ENCODE measurements around the gene MYO9B.
"Not testable (repeated sequence)": the region's sequence is repeated elsewhere in the genome, so short reads cannot be mapped to it uniquely, and the experiment has no call there.

Gene MYO9B

DNA sequence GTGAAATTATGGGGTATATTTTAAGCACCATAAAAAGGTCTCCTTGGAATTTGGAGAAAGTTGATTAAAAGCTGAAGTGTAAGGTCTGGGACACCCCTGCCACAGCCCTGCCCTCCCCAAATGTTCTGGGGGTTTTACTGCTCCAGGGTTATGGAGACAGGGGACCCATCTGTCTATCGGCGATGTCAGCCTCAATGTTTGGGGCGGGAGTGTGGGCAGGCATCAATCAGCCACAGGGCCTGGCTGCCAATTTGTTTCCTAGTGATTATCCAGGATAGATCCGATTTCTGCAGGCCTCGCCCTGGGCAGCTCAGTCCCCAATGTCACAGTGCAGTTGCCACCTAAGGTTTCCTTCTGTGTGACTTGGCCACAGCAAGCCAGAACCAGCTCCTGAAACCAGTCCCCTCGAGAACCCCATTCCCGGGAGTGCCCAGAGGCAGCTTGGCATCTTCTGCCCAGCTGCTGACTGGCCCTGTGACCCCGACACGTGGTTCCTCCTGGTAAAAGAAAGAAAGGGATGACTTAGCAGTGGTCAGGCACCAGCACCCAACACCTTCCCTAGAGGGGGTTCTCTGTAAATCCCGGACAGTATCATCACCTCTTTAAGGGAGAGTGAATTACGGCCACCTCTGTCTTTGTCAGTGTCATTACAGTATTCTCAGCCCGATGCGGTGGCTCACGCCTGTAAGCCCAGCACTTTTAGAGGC is 41.6 kb downstream of the MYO9B start:
- DNase-seq (ENCODE audit: low spot score) = no peak

DNA sequence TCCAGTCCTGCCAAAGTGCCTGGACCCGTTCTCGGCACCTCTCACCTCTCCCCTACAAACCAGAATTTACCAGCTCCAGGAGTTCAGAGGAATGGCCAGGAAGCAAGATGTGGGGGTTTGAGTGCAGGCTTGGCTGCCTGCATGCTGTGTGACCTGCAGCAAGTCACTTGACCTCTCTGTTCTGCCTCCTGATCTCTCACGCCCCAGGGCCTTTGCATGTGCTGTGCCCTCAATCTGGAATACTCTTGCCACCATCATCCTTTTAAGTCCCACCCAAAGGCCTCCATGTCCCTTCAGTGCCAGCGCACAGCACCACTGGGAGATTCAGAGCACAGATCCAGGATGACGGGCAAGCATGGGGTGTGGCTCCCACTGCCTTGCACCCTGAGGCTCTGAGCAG is 43.4 kb downstream of the MYO9B start:
- DNase-seq (ENCODE audit: low spot score) = no peak

DNA sequence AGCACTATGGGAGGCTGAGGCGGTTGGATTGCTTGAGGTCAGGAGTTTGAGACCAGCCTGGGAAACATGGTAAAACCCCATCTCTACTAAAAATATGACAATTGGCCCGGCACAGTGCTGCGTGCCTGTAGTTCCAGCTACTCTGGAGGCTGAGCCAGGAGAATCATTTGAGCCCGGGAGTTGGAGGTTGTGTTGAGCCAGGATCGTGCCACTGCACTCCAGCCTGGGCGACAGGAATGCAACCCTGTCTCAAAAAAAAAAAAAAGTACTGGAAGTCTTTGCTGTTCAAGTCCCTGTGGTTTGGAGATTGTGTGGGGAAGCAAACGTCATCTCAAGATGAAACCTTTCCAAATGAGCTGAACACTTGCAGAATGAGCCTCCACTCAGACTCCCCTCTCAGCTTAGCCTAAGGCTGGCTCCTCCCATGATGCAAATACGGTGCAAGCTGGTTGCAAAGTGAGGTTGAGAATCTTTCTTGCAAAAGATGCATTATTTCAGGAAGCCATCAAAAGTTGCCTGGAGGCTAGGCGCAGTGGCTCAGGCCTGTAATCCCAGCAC is 46.2 kb downstream of the MYO9B start:
- no peak for DNase-seq (ENCODE audit: low spot score)

DNA sequence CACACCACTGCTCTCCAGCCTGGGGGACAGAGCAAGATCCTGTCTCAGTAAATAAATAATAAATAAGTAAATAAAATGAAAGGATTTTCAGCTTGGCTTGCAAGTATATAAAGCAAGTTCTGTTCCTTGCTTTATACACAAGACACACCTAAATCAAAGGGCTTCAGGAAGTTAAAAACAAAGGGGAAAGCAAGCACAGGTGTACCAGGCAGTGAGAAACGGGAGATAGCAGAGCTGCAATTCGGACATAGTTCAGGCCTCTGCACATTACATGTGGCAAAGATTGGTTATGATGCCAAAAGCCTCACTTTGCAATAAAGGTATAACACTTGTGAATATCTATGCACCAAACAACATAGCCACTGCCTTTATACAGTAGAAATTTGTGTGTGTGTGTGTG is 47.5 kb downstream of the MYO9B start:
- no peak for DNase-seq (ENCODE audit: low spot score)

DNA sequence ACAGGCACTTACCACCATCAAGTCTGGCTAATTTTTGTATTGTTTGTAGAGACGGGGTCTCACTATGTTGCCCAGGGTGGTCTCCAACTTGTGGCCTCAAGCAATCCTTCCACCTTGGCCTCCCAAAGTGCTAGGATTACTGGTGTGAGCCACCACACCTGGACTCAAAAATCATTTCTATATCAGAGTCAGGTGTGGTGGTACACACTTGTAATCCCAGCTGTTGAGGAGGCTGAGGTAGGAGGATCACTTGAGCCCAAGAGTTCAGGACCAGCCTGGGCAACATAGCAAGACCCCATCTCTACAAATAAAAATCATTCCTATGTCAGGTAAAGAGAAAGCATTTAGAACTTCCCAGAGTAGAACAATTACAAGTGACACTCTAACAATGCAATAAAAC is 48.4 kb downstream of the MYO9B start:
- no peak for DNase-seq (ENCODE audit: low spot score)

DNA sequence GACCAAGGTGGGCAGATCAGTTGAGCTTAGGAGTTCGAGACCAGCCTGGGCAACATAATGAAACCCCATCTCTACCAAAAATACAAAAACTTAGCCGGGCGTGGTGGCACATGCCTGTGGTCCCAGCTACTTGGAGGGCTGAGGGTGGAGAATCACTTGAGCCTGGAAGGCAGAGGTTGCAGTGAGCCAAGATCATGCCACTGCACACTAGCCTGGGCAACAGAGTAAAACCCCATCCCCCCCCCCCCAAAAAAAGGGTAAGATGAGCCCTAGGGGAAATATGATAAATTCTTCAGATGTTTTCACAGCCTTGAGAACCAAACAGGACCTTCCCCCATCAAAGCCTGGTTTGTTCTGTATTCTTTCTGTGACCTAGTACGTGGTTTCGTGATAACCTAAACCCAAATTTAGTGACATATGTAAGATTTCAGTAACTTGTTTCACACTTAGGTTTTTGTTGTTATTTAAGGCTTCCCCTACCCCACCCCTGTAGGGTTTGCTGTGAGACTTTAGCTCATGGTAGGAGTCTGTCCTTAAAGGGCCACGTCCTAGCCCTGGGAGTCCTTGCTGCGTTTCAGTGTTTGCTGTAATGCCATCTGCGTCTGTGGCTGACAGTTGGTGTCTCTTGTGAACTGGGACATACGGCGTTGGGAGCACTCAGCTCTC is 49.6 kb downstream of the MYO9B start:
- no peak for DNase-seq (ENCODE audit: low spot score)

DNA sequence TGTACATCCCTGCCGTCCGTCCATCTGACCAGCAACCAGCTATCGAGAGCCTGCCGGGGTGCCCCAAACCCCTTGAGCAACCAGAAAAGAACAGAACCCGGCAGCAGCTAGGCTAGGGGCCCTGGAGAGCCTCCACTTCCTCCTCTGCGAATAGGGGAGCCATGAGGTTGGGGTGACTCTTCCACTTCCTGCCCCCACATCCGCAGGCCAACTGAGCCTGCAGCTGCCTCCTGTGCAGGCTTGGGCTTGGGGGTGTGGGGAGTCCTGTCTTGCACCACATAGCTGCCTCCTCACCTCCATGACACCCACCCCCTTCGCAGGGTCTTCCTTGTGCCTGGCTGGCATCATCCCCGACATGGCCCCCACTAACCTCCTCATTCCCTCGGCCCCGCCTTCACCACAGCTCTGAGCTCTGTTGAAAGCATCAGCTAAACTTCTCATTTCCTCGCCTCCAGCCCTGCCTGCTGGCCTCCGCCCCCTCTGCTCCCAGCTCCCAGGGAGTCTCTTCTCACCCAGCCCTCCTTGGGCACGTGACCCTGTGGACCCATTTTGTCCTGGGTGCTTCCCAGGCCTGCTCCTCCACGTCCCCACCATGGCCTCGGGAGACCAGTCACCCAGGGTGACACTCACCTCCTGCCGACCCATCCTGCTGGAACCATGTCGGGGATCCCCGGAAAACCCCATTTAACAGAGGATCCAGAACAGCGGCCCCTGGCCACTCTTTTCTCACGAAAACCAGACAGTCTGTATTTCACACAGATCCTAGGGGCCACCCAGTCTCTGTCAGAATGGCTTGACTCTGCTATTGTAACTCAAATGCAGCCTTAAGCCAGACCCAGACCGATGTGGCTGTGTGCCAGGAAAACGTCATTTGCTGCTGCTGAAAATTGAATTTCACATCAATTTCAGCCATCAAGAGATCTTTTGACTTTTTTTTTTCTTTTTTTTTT is 50.4 kb downstream of the MYO9B start:
- no peak for DNase-seq (ENCODE audit: low spot score)

DNA sequence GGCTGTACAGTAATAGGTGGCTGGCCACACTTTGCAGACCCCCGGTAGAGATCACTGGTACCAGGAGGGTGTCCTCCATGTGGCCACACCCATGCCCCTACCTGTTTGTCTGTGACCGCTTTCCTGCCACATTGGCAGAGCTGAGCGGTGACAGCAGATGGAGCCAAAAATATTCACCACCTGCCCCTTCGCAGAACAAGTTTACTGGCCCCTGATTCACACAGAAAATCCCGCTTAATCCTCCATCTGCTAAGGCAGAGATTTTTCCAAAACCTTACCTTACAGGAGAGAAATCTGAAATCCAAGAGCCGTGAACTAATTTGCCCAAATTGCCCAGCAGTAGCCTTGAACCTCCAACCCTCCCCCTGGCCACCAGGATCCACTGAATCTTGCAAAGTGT is 52.1 kb downstream of the MYO9B start:
- DNase-seq (ENCODE audit: low spot score) = no peak

DNA sequence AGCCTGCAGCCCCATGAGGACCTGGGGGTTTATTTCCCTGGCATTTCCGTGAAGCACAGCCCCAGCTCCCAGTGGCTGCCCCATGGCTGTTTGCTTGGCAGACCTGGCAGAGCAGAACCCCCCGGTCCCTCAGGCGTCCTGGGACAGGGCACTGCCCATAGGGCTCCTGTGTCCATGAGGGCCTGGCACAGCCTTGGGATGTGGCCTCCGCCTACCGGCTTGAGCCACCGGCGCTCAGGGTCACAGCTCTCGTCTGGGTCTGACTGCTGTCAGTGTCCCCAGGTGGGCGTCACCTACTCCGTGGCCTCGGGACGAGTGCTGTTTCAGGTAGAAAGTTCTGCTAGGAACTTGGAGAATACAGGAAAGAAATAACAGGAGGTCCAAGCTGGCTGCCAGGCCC is 52.8 kb downstream of the MYO9B start:
- DNase-seq (ENCODE audit: low spot score) = no peak

DNA sequence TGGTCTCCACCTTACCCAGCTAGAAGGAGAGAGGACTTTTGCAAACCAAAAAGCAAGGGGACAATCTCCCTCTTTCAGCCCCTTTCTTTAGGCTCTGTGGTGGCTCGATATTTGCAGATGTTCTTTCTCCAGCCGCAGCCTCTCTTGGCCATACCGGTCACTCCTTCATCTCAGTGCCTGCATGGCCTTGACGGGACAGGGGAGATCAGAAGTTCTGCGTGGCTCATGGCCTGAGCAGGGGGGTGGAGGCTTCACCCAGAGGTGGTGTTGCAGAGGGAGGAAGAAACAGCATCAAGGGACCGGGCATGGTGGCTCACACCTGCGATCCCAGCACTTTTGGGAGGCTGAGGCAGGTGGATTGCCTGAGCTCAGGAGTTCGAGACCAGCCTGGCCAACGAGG is 53.2 kb downstream of the MYO9B start:
- no peak for DNase-seq (ENCODE audit: low spot score)

DNA sequence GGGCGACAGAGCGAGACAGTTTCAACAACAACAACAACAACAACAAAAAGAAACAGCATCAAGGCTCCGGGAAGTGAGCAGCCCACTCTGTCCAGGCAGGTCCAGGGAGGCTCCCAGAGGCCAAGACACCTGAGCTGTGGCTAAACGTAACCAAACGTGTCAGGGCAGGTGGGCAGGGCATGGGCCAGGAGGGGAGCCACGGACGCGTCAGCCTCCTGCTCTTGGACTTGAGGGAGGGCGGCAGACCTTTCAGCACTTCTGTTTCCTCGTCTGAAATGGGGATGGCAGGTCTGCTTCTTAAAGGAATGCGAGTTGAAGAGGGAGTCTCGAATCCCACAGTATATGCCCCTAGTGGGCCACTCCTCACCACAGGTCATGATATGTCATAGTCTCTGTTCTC is 53.8 kb downstream of the MYO9B start:
- no peak for DNase-seq (ENCODE audit: low spot score)

DNA sequence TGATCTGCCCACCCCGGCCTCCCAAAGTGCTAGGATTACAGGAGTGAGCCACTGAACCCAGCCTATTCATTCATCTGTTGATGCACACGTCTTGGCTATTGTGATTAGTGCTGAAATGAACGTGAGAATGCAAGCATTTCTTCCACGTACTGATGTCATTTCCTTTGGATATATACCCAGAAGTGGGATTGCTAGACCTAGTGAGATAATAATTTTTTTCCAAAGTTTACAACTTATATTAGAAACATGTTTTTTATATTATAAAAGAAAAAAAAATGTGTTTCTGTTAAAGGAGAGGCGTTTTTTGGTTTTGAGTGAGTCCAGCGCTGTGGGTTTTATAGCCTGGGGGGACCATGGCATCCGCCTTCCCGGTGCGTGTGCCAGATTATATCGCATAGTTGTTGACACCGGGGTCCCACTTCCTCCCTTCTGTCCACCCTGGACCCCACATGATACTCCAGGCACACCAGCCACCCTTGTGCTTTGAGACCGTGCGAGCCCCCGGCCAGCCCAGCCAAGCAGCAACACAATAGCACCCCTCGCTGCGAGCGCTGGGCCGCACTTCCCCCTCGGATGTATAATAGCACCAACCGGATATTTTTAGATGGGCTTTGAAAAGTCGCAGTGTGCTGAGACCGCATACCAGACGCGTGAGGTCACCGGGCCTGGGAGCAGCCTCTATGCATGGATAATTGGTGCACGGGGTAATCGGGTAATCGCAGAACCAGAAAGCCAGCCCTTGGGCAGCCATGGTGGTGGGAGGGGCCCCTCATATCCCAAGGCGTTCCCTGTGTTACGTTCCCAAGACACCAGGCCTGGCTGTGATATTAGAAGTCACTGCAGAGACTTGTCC is 59.6 kb downstream of the MYO9B start:
- DNase-seq (ENCODE audit: low spot score) = peak; percentile 96

DNA sequence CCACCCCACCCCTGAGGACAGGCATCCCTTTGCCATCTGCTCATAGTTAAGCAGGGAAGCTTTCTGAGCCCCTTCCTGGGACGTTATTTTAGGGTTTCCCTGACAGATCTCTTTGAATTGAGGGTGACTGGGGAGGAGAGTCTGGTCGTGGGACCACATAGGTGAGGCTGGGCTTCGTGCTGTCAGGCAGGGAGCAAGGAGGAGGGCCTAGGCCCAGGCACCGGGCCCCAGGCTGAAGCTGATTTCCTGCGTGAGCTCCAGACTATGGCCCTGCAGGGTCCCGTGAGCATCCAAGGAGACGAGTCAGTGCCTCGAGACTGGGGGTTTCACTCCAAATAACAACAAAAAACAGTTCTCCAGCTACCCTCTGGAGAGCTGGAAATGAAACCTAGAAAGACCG is 60.4 kb downstream of the MYO9B start:
- DNase-seq (ENCODE audit: low spot score) = no peak

DNA sequence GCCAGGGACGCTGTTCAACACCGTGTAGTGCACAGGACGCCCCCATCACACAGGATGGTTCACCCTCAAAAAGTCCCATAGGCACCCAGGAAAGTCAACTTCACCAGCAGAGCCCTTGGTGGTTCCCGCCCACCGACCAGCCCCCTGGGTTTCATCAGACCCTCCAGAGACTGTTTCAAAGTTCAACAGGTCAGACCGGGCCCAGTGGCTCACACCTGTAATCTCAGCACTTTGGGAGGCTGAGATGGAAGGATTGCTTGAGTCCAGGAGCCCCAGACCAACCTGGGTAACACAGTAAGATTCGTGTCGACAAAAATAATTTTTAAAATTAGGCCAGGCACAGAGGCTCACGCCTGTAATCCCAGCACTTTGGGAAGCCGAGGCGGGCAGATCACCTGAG is 61.0 kb downstream of the MYO9B start:
- no peak for DNase-seq (ENCODE audit: low spot score)

DNA sequence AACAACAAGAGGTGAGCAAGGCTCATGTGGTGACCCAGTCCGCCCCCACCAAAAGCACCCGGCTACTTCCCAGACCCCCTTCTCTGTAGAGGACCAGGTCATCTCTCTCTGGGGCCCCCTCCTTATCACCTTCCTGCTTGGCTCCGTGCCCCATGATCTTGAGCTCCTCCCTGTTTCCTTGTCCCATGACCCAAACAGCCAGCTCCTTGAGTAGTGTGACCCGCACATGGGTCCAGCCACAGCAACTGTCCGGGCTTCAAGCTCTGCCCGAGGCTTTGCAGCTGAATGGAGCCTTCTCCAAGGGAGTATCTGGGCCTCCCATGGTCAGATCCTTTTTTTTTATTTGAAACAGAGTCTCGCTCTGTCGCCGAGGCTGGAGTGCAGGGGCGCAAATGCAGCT is 61.8 kb downstream of the MYO9B start:
- no peak for DNase-seq (ENCODE audit: low spot score)

DNA sequence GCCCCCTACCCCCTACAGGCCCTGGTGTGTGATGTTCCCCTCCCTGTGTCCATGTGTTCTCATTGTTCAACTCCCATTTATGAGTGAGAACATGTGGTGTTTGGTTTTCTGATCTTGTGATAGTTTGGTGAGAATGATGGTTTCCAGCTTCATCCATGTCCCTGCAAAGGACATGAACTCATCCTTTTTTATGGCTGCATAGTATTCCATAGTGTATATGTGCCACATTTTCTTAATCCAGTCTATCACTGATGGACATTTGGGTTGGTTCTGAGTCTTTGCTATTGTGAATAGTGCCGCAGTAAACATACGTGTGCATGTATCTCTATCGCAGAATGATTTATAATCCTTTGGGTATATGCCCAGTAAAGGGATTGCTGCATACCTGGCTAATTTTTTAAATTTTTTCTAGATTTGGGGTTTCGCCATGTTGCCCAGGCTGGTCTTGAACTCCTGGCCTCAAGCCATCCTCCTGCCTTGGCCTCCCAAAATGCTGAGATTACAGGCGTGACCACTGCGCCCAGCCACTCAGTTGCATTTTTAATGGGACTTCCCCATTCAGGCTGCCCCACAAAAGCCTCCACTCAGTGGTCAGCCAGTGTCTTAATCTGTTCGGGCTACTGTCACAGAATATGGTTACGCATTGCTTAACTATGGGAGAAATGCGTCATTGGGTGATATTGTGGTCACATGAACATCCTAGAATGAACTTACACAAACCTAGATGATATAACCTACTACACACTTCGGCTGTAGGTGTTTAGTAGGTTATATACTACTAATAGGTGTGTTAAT is 62.7 kb downstream of the MYO9B start:
- DNase-seq (ENCODE audit: low spot score) = not testable (repeated sequence)

DNA sequence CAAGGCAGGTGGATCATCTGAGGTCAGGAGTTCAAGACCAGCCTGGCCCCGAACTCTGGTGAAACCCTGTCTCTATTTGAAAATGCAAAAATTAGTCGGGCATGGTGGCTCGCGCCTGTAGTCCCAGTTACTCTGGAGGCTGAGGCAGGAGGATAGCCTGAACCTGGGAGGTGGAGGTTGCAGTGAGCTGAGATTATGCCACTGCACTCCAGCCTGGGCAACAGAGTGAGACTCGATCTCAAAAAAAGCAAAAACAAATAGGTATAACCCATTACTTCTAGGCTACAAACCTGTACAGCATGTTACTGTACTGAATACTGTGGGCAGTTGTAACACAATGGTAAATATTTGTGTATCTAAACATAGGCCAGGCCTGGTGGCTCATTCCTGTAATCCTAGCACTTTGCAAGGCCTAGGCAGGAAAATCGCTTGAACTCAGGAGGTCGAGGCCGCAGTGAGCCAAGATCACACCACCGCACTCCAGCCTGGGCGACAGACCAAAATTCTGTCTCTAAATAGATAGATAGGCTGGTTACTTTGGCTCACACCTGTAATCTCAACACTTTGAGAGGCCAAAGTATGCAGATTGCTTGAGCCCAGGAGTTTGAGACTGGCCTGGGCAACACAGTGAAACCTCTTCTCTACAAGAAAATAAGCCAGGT is 63.5 kb downstream of the MYO9B start:
- no peak for DNase-seq (ENCODE audit: low spot score)

DNA sequence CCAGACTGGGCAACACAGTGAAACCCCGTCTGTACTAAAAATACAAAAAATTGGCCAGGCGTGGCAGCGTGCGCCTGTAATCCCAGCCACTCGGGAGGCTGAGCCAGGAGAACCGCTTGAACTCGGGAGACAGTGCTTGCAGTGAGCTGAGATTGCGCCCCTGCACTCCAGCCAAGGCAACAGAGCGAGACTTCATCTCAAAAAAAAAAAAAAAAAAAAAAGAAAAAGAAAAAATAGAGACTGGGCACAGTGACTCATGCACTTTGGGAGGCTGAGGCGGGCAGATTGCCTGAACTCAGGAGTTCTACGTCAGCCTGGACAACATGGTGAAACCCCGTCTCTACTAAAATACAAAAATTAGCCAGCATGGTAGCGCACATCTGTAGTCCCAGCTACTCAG is 69.2 kb downstream of the MYO9B start:
- DNase-seq (ENCODE audit: low spot score) = not testable (repeated sequence)

DNA sequence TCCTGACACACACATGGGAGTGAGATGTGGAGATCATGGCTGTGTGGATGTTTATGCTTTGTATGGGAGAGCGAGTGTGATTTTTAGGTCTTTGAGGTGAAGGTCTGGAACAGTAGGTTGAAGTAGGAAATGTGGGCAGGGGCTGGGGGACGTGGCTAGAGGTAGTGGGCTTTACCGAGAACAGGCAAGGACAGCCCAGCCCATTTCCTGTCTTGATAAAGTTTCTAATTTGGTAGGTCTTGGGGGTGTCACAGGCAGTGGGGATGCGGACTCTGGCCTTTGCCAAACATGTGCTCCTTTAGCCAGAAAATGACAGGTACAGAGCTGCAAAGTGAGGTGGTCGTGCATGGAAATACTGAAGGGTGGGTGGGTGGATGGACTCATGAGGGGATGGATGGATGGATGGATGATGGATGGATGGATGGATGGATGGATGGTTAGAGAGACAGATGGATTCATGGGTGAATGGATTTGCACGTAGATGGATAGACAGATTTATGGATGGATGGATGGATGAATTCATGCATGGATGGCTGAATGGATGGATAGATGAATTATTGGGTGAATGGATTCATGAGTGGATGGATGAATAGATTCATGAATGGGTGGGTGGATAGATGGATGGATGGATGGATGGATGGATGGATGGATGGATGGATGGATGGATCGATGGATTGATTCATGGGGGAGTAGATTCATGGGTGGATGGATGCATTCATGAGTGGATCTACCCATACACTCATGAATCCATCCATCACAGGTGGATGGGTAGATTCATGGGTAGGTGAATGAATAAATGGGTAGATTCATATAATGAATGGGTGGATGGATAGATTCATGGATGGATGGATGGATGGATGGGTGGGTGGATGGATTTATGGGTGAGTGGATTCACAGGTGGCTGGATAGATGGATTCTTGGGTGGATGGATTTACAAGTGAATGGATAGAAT is 70.2 kb downstream of the MYO9B start:
- no peak for DNase-seq (ENCODE audit: low spot score)

Data from SW480 (cell line).